Upper lobe of right lung (tissue), 1 donor: Measurements from ENCODE around the gene ARID1B. TPM values are rescaled to one million over a fixed set of nuclear protein-coding genes. Genes with fewer than 3 reads are reported as not detected.

Experiments
- ATAC-seq: fragments of 200-7000 bp; cut with Tn5 transposase; one replicate; pipeline ENCODE4 v1.9.1; 2020; ENCODE audit warnings: mild to moderate bottlenecking, moderate library complexity
- DNase-seq: peaks from one replicate; pipeline ENCODE4 v3.0.0-alpha.2; 2020
- H3K27ac ChIP-seq: fragments of 200-600 bp; one replicate; pipeline ENCODE4 v1.8.0; 2022
- H3K27me3 ChIP-seq: fragments of 200-600 bp; one replicate; pipeline ENCODE4 v1.8.0; 2022; ENCODE audit warnings: mild to moderate bottlenecking
- H3K36me3 ChIP-seq: fragments of 200-600 bp; one replicate; pipeline ENCODE4 v1.8.0; 2022
- H3K4me1 ChIP-seq: fragments of 200-600 bp; one replicate; pipeline ENCODE4 v1.8.0; 2022
- H3K4me3 ChIP-seq: fragments of 200-600 bp; one replicate; pipeline ENCODE4 v1.8.0; 2022; ENCODE audit warnings: mild to moderate bottlenecking
- H3K9me3 ChIP-seq: fragments of 200-600 bp; one replicate; pipeline ENCODE4 v1.8.0; 2022
- intact Hi-C: fragments of 100-400 bp; cut with DNase I; formaldehyde crosslinking; loops from one replicate; pipeline ENCODE4 v1.11.0; 2022
- total RNA-seq: library from RNA; stranded (reverse); fragmentation: NEBNext Ultra II Directional; extraction: Animal tissue kit (Norgen Biotek cat#: 25700); gene quantifications from one replicate; pipeline ENCODE4 v1.2.1, GENCODE V29; 2021
- TF ChIP-seq, protein P1 (sequence below): fragments of 200-600 bp; IDR thresholded peaks from one replicate; pipeline ENCODE4 v1.8.0; 2022; ENCODE audit warnings: antibody characterized with exemption
- donor health status: DM: no; HTN: yes; CAD: no; lungs with severe emphysema.

Gene ARID1B
- total RNA-seq, 1 donor from 2014 or later: 80.4 TPM

DNA sequence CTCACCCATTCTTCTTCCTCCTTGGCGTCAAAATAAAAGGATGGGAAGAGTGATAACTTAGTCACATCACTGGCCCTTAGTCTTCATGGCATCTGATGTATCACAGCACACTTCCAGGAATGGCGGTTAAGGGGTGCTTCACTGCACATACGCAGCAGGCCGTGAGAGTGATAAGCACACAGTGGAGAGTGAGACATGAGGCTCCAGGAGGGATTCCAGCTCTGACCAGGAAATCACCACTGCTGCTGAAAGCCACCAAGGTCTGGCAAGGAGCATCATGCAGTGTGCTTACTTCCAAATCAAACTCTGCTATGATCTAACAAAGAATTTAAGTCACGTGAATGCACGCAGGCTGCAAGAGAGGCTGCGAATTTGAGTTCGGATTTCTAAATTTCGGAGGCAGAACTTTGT, 62.4 kb downstream of the ARID1B start:
- Histone ChIP-seq H3K4me1 (peaks cover 27% of the 10 kb centered on the region), H3K27me3 (no peaks in the 10 kb centered on the region), H3K36me3 (peaks cover 8% of the 10 kb centered on the region), H3K27ac (no peak overlapping the region), H3K9me3 (no peaks in the 10 kb centered on the region), H3K4me3 (no peak overlapping the region)
- TF ChIP-seq, protein P1, sequence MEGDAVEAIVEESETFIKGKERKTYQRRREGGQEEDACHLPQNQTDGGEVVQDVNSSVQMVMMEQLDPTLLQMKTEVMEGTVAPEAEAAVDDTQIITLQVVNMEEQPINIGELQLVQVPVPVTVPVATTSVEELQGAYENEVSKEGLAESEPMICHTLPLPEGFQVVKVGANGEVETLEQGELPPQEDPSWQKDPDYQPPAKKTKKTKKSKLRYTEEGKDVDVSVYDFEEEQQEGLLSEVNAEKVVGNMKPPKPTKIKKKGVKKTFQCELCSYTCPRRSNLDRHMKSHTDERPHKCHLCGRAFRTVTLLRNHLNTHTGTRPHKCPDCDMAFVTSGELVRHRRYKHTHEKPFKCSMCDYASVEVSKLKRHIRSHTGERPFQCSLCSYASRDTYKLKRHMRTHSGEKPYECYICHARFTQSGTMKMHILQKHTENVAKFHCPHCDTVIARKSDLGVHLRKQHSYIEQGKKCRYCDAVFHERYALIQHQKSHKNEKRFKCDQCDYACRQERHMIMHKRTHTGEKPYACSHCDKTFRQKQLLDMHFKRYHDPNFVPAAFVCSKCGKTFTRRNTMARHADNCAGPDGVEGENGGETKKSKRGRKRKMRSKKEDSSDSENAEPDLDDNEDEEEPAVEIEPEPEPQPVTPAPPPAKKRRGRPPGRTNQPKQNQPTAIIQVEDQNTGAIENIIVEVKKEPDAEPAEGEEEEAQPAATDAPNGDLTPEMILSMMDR: no peak
- no peak for ATAC-seq
- intact Hi-C loops: no loop called here
- DNase-seq: no peak

DNA sequence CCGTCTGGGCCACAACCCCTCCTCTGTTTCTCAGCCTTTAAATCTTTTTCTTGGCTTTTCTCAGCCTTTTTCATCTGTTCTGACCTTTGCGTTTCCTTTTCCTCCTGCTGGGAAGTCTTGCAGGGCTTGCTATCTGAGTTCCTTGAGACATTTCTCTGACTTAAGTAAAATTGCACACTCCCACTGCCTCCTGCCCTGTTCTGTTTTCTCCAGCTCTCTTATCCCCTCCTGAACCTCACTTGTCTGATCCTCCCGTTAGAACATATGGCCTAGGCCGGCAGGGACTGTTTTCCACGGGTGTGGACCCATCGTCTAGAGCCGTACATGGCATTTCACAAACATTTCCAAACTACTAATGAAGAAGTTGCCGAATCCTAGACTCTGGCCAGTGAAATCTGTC, 63.0 kb downstream of the ARID1B start:
- TF ChIP-seq, protein P1: no peak
- H3K9me3 ChIP-seq: no peaks in the 10 kb centered on the region
- intact Hi-C loops: no loop called here
- no peak overlapping the region for H3K27ac ChIP-seq
- ATAC-seq: no peak
- H3K27me3 ChIP-seq: no peaks in the 10 kb centered on the region
- DNase-seq: no peak
- no peak overlapping the region for H3K4me3 ChIP-seq
- peaks cover 8% of the 10 kb centered on the region for H3K36me3 ChIP-seq
- peaks cover 32% of the 10 kb centered on the region for H3K4me1 ChIP-seq

DNA sequence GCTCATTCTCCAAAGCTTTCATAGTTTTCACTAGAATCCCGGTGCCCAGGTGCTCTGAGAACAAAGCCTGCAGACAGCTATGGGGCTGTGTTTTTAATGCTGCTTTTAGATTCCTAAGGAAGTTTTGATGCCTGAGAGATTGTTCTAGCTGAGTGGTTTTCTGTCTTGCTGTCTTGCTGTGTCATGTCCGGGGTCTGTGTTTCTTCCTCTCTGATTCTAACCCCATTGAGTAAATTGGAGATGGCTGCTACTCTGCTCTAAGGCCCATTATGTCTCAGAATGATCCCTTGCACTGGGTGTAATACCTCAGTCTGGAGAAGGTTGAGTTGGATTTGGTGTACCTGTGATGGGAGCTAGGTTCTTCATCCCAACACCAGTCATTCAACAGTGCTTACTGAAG, 63.4 kb downstream of the ARID1B start:
- no peak overlapping the region for H3K4me3 ChIP-seq
- peaks cover 37% of the 10 kb centered on the region for H3K4me1 ChIP-seq
- peak; percentile 18 for ATAC-seq
- H3K9me3 ChIP-seq: no peaks in the 10 kb centered on the region
- no peaks in the 10 kb centered on the region for H3K27me3 ChIP-seq
- TF ChIP-seq, protein P1: no peak
- DNase-seq: no peak
- peaks cover 8% of the 10 kb centered on the region for H3K36me3 ChIP-seq
- intact Hi-C loops: no loop called here
- H3K27ac ChIP-seq: no peak overlapping the region

DNA sequence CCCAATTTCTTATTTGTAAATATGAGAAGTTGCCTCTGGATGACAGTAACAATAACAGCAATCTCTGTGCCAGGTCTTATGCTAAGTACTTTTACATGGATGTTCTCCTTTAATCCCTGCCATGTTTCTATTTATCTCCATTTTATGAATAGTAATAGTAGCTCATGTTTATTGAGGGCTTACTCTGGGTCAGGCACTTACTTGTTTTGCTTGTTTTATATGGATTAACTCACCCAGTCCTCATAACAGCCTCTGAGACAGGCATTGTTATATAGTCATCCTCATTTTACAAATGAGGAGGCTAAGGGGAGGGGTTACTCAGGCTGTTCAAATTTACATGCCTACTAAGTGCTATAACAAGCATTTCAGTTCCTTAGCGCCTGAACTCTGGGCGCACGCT, 64.3 kb downstream of the ARID1B start:
- no peak for ATAC-seq
- Histone ChIP-seq H3K27me3 (no peaks in the 10 kb centered on the region), H3K27ac (no peak overlapping the region), H3K4me1 (peaks cover 40% of the 10 kb centered on the region), H3K4me3 (no peak overlapping the region), H3K36me3 (no peaks in the 10 kb centered on the region), H3K9me3 (no peaks in the 10 kb centered on the region)
- intact Hi-C loops: no loop called here
- DNase-seq: no peak
- TF ChIP-seq, protein P1: no peak

DNA sequence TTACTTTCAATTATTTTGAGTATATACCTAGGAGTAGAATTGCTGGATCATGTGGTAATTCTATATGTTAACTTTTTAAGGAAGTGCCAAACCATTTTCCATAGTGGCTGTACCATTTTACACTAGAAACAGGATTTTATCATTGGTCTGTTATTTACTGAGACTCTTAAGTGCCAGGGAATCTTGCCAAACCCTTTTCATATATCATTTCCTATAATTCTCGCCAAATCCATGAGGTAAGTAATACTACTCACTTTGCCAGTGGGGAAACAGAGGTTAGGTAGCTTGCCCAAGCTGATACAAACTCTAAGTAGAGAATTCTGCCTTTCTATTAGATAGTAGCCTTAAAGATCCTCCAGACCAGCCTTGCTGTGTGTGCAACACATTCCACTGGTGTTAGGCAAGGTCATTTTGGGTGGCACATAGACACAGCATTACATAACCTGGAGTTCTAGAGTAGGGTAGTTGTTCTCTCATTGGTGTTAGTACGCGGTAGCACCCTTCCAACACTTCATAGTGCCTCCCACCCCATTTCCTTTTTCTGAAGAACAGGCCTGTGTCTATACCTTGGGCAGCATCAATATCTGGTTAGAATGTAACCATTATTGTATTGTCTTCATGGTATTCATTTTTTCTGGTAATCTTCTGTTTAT, 65.5 kb downstream of the ARID1B start:
- Histone ChIP-seq H3K27me3 (no peaks in the 10 kb centered on the region), H3K4me3 (no peak overlapping the region), H3K4me1 (peaks cover 52% of the 10 kb centered on the region), H3K36me3 (no peaks in the 10 kb centered on the region), H3K27ac (no peak overlapping the region), H3K9me3 (no peaks in the 10 kb centered on the region)
- DNase-seq (no peak), ATAC-seq (peak; percentile 70)
- TF ChIP-seq, protein P1: no peak
- intact Hi-C loops: no loop called here

DNA sequence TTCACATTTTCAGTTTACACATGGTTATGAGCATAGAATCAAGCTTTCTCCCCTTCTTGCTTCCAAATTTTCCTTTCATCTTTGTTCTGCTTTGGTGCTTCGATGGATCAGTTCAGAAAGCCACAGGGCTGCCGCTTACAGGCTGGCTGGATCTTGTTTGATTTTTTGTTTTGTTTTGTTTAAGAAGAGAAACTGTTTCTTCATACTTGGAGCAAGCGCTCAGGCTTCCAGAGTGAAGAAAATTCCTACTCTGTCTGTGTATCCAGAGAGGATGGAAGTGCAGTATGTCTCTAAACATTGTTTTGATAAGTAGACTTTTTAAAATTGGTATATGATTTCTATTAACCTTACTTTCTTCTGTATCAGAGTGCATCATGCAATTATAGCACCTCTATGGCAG, 66.9 kb downstream of the ARID1B start:
- DNase-seq: no peak
- H3K27me3 ChIP-seq: no peaks in the 10 kb centered on the region
- no peaks in the 10 kb centered on the region for H3K36me3 ChIP-seq
- TF ChIP-seq, protein P1: no peak
- H3K4me1 ChIP-seq: peaks cover 66% of the 10 kb centered on the region
- no peaks in the 10 kb centered on the region for H3K9me3 ChIP-seq
- H3K4me3 ChIP-seq: no peak overlapping the region
- intact Hi-C loops: no loop called here
- H3K27ac ChIP-seq: no peak overlapping the region
- ATAC-seq: no peak
